Activated T-helper 17 cell treated with anti-CD3 and anti-CD28 coated beads, Interleukin-2, amount 50 U/mL, for 72 hours (primary cell): ENCODE measurements around the gene ANAPC13. TPM values are rescaled to one million over a fixed set of nuclear protein-coding genes. Genes with fewer than 3 reads are reported as not detected.

Source experiments
- total RNA-seq, 2 donors: library from RNA; stranded (reverse); gene quantifications; one replicate each; pipeline ENCODE4 v1.2.3, GENCODE V29; 2022

The ANAPC13 gene
- total RNA-seq, 2 donors from 2014 or later = 25.1 to 42.1 TPM

Other genes with a start within 250 kb of the ANAPC13 start
- gene RYK, start 235.1 kb downstream of the ANAPC13 start, total RNA-seq = 10 to 100 TPM in 1 of 2 donors, 1 to 10 TPM in 1; 8.6 to 18.1 TPM
- not detected for gene AMOTL2, start 111.5 kb downstream of the ANAPC13 start, total RNA-seq
- gene CEP63, start 72 bp upstream of the ANAPC13 start, total RNA-seq = 10 to 100 TPM; 10.1 to 17.0 TPM
- gene KY, start 165.0 kb upstream of the ANAPC13 start, total RNA-seq = not detected